HG03280 (cell line): ENCODE data around the gene CLDN7.
"Not testable (repeated sequence)": the region's sequence is repeated elsewhere in the genome, so short reads cannot be mapped to it uniquely, and the experiment has no call there.

Experiments
- ATAC-seq: cut with Tn5 transposase; IDR thresholded peaks from one replicate; pipeline ENCODE4 v1.9.1; 2021; ENCODE audit warnings: mild to moderate bottlenecking, moderate library complexity; ENCODE audit not compliant: unreplicated experiment

The CLDN7 gene

GRCh38 chr17:7256766-7257456 is 5.4 kb downstream of the CLDN7 start:
- ATAC-seq = no peak

GRCh38 chr17:7254511-7254910 is 7.8 kb downstream of the CLDN7 start:
- ATAC-seq = no peak

- ATAC-seq = no peak
Measured at GRCh38 chr17:7253082-7253481, 9.2 kb downstream of the CLDN7 start.

- peak; percentile 50 for ATAC-seq
Measured at GRCh38 chr17:7252176-7253043, 9.9 kb downstream of the CLDN7 start, which contains the start of gene ELP5. ELP5 (plus strand) TSS chr17:7252215; CDS start chr17:7252551, 336 bp downstream.

- peak; percentile 84 for ATAC-seq
Measured at GRCh38 chr17:7251661-7252175, 10.6 kb downstream of the CLDN7 start, which contains the start of gene CTDNEP1. CTDNEP1 (minus strand) TSS chr17:7251734; CDS start chr17:7251296, 438 bp downstream.

GRCh38 chr17:7250695-7251627 is 11.3 kb downstream of the CLDN7 start:
- no peak for ATAC-seq

- ATAC-seq = no peak
Measured at GRCh38 chr17:7249830-7250229, 12.4 kb downstream of the CLDN7 start.

- no peak for ATAC-seq
Measured at GRCh38 chr17:7249214-7249613, 13.1 kb downstream of the CLDN7 start.

- ATAC-seq = no peak
Measured at GRCh38 chr17:7248796-7249195, 13.5 kb downstream of the CLDN7 start.

- ATAC-seq = no peak
Measured at GRCh38 chr17:7246779-7247178, 15.5 kb downstream of the CLDN7 start.

- not testable (repeated sequence) for ATAC-seq
Measured at GRCh38 chr17:7243838-7244237, 18.4 kb downstream of the CLDN7 start.

- no peak for ATAC-seq
Measured at GRCh38 chr17:7243453-7243729, 18.9 kb downstream of the CLDN7 start.

GRCh38 chr17:7242717-7243452 is 19.4 kb downstream of the CLDN7 start:
- peak; percentile 39 for ATAC-seq

- ATAC-seq = peak; percentile 31
Measured at GRCh38 chr17:7241783-7242716, 20.2 kb downstream of the CLDN7 start, which contains the start of gene GABARAP. GABARAP (minus strand) TSS chr17:7242449; CDS start chr17:7242330, 119 bp downstream.

- no peak for ATAC-seq
Measured at GRCh38 chr17:7241090-7241733, 21.1 kb downstream of the CLDN7 start.

- ATAC-seq = no peak
Measured at GRCh38 chr17:7240375-7240774, 21.9 kb downstream of the CLDN7 start.

- peak; percentile 52 for ATAC-seq
Measured at GRCh38 chr17:7239091-7240027, 22.9 kb downstream of the CLDN7 start, which contains the start of gene PHF23. PHF23 (minus strand) TSS chr17:7239457; CDS start chr17:7239279, 178 bp downstream.
